Esophagus squamous epithelium (tissue), 5 donors: ENCODE results near the gene MERTK. TPM values are rescaled to one million over a fixed set of nuclear protein-coding genes. Genes with fewer than 3 reads are reported as not detected.

Experiments
- DNase-seq: peaks from one replicate; lab custom pipeline; 2025; lab: John Stamatoyannopoulos, UW
- H3K27ac ChIP-seq, 4 donors: fragments of 200-600 bp; sonication (generic); one replicate each; pipeline ENCODE4 v1.5.1; 2016 to 2019; ENCODE audit warnings: mild to moderate bottlenecking in 1 of 4
- H3K27me3 ChIP-seq, 4 donors: fragments of 200-600 bp; sonication (generic); 1 replicate in 3 of 4; 2 replicates in 1 of 4; pipeline versions ENCODE4 v1.5.1 to v1.6.0; 2017 to 2021; ENCODE audit warnings: antibody characterized with exemption in 1 of 4
- H3K36me3 ChIP-seq, 3 donors: fragments of 200-600 bp; sonication (generic); one replicate each; pipeline ENCODE4 v1.5.1; 2016 to 2019
- H3K4me1 ChIP-seq, 3 donors: fragments of 200-600 bp; sonication (generic); one replicate each; pipeline ENCODE4 v1.5.1; 2017 to 2019
- H3K4me3 ChIP-seq, 4 donors: fragments of 200-600 bp; sonication (generic); 1 replicate in 3 of 4; 2 replicates in 1 of 4; pipeline ENCODE4 v1.5.1; 2016 to 2019; ENCODE audit warnings: mild to moderate bottlenecking in 2 of 4, moderate library complexity in 1 of 4
- H3K9me3 ChIP-seq, 3 donors: fragments of 200-600 bp; sonication (generic); one replicate each; pipeline ENCODE4 v1.5.1; 2016 to 2019
- POLR2A ChIP-seq, 4 donors: fragments of 450-650 bp; IDR thresholded peaks; one replicate each; pipeline ENCODE4 v1.6.1; 2017; ENCODE audit warnings: antibody characterized with exemption in 4 of 4, mild to moderate bottlenecking in 4 of 4, moderate library complexity in 3 of 4
- WGBS, 2 donors: methylation state at CpG; one replicate each; pipeline ENCODE4 v1.1.5; 2018; 5-methylcytosine and 5-hydroxymethylcytosine counted together
- intact Hi-C: fragments of 100-400 bp; cut with DNase I; formaldehyde crosslinking; loops from one replicate; pipeline ENCODE4 v1.15.0; 2022
- total RNA-seq, 4 donors: library from RNA; depleted of rRNA; stranded (reverse); fragments of >200 nt; gene quantifications; one replicate each; pipeline ENCODE4 v1.1.0, GENCODE V29; 2016
- TF ChIP-seq, protein P1 (sequence below), 6 experiments: fragments of 450-650 bp in 4 of 6; fragments of 200-600 bp in 2 of 6; sonication (generic) in 2 of 6; IDR thresholded peaks; one replicate each; pipeline ENCODE4 v1.5.1; 2016 to 2019; ENCODE audit warnings: antibody characterized with exemption in 6 of 6, mild to moderate bottlenecking in 4 of 6, moderate library complexity in 4 of 6
- donor health status: DM: yes; HTN: yes; CAD: no.

Gene MERTK
- total RNA-seq, 4 donors from 2014 or later, result 1.7 to 13.7 (median 7.0) TPM

DNA sequence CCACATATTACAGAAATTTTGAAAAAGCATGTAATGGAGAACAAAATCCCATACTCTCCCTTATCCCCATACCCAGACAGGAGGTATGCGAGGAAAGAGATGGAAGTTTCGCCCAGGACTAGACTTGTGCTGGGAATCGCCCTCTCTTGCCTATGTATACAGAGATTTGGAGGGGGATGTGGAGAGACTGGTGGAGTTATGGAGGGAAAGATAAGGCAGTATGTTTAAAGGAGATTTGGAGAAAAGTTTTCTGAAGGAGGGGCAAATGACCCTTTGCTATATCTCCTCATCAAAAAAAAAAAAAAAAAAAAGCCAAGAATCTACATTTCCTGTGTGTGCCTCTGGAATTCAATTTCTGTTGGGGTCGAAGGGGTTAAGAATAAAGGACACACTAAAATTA is 75.3 kb downstream of the MERTK start:
- intact Hi-C loops, result no loop called here
- Histone ChIP-seq H3K4me1 (peaks cover 0 to 25% (median 12%) of the 10 kb centered on the region in 3 donors), H3K4me3 (no peak overlapping the region), H3K27ac (peak overlapping the region in 3 of 4 donors; percentile 4 to 12 (median 12)), H3K36me3 (peaks cover 0 to 17% (median 0%) of the 10 kb centered on the region in 3 donors), H3K9me3 (no peaks in the 10 kb centered on the region), H3K27me3 (no peaks in the 10 kb centered on the region)
- WGBS, 2 donors, result 89 to 92% methylated on average over 3 to 4 of the region's 4 CpGs
- TF ChIP-seq, protein P1, sequence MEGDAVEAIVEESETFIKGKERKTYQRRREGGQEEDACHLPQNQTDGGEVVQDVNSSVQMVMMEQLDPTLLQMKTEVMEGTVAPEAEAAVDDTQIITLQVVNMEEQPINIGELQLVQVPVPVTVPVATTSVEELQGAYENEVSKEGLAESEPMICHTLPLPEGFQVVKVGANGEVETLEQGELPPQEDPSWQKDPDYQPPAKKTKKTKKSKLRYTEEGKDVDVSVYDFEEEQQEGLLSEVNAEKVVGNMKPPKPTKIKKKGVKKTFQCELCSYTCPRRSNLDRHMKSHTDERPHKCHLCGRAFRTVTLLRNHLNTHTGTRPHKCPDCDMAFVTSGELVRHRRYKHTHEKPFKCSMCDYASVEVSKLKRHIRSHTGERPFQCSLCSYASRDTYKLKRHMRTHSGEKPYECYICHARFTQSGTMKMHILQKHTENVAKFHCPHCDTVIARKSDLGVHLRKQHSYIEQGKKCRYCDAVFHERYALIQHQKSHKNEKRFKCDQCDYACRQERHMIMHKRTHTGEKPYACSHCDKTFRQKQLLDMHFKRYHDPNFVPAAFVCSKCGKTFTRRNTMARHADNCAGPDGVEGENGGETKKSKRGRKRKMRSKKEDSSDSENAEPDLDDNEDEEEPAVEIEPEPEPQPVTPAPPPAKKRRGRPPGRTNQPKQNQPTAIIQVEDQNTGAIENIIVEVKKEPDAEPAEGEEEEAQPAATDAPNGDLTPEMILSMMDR (IDR thresholded peaks at IDR 0.05), result no peak
- no peak for TF ChIP-seq POLR2A (IDR thresholded peaks at IDR 0.05)
- no peak for DNase-seq

DNA sequence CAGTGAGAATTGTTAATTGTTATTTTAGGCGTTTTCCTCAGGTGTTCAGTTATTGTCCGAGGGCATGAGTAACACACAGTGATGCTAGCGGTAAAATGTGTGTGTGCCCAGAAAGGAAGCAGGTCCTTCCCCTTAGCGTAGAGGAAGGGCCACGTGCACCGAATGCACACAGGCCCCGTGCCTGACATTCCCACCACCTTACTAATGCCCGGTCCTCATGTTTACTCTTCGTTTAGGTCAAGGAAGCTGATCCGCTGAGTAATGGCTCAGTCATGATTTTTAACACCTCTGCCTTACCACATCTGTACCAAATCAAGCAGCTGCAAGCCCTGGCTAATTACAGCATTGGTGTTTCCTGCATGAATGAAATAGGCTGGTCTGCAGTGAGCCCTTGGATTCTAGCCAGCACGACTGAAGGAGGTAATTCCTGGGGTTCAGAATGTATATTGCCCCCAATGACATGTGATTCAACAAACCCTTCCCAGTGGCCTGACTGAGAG is 76.7 kb downstream of the MERTK start:
- Histone ChIP-seq H3K4me3 (no peak overlapping the region), H3K27me3 (no peaks in the 10 kb centered on the region), H3K36me3 (peaks cover 0 to 11% (median 0%) of the 10 kb centered on the region in 3 donors), H3K27ac (peak overlapping the region in 1 of 4 donors; percentile 14), H3K4me1 (peaks cover 0 to 25% (median 12%) of the 10 kb centered on the region in 3 donors), H3K9me3 (no peaks in the 10 kb centered on the region)
- no peak for TF ChIP-seq POLR2A (IDR thresholded peaks at IDR 0.05)
- TF ChIP-seq, protein P1 (IDR thresholded peaks at IDR 0.05), result no peak
- DNase-seq, result no peak
- WGBS, 2 donors, result 24 to 64% methylated on average over 7 of the region's 11 CpGs
- intact Hi-C loops, result no loop called here

DNA sequence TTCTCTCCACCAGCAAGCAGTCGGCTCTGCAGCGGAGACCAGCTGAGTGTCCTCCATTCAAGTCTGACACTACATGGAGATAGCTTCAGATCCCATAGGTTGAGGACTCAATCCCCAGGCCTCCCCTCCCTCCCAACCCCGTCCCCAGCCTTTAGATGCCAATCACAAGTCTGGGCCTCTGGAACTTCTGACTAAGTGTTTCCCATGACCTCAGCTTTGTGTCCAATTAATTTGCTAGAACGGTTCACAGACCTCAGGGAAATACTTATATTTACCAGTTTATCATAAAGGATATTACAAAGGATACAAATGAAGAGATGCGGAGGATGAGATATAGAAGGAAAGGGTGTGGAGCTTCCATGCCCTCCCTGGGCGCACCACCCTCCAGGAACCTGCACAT is 77.4 kb downstream of the MERTK start:
- Histone ChIP-seq H3K4me3 (no peak overlapping the region), H3K36me3 (peaks cover 0 to 11% (median 0%) of the 10 kb centered on the region in 3 donors), H3K27me3 (no peaks in the 10 kb centered on the region), H3K9me3 (no peaks in the 10 kb centered on the region), H3K4me1 (peaks cover 0 to 25% (median 12%) of the 10 kb centered on the region in 3 donors), H3K27ac (peak overlapping the region in 1 of 4 donors; percentile 14)
- intact Hi-C loops, result no loop called here
- TF ChIP-seq POLR2A (IDR thresholded peaks at IDR 0.05), result no peak
- TF ChIP-seq, protein P1 (IDR thresholded peaks at IDR 0.05), result no peak
- DNase-seq, result no peak
- 66 to 96% methylated on average over 5 of the region's 6 CpGs for WGBS, 2 donors

DNA sequence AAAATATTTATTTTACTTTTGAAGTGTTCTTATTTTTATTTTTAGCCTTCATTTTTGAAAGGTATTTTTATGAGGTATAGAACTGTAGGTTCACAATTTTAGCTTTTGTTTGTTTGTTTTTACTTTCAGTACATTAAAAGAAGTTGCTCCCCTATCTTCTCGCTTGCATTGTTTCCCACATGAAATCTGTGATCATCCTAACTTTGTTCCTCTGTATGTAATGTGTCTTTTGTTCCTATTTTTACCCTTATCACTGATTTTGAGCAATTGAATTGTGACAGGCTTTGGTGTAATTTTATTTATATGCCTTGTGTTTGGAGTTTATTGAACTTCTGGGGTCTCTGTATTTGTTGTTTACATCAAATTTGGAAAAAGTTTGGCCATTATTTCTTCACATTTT is 78.8 kb downstream of the MERTK start:
- no peak overlapping the region for H3K4me3 ChIP-seq
- TF ChIP-seq, protein P1 (IDR thresholded peaks at IDR 0.05), result no peak
- no peak for TF ChIP-seq POLR2A (IDR thresholded peaks at IDR 0.05)
- peaks cover 0 to 19% (median 0%) of the 10 kb centered on the region in 3 donors for H3K36me3 ChIP-seq
- no peaks in the 10 kb centered on the region for H3K27me3 ChIP-seq
- intact Hi-C loops, result no loop called here
- DNase-seq, result no peak
- H3K9me3 ChIP-seq, result no peaks in the 10 kb centered on the region
- no peak overlapping the region for H3K27ac ChIP-seq
- peaks cover 0 to 25% (median 12%) of the 10 kb centered on the region in 3 donors for H3K4me1 ChIP-seq
- WGBS, 2 donors, result 94 to 97% methylated on average over 1 of the region's 1 CpG

DNA sequence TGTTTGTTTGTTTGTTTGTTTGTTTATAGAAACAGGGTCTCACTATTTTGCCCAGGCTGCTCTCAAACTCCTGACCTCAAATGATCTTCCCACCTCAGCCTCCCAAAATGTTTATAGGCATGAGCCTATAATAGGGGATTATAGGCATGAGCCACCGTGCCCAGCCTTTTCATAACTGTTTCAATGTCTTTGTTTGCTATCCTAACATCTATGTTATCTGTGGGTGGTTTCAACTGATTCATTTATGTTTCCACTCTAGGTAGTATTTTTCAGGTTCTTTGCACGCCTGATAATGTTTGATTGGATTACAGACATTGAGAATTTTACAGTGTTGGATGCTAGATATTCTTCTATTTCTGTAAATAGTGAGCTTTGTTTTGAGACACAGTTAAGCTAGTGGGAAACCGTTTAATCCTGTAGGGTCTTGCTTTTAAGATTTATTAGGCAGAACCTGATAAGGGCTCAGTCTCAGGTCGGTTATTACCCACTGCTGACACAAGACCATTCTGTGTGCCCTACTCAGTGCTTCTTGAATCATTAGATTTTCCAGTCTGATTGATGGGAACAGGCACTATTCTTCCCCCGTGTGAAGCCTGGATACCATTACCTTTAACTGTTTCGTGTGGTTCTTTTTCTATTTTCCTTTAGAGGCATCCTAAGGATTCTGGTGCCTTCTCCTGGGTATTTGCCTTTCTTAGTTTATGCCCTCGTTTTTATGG is 80.2 kb downstream of the MERTK start:
- intact Hi-C loops, result no loop called here
- DNase-seq, result no peak
- Histone ChIP-seq H3K9me3 (no peaks in the 10 kb centered on the region), H3K27ac (no peak overlapping the region), H3K36me3 (peaks cover 0 to 31% (median 0%) of the 10 kb centered on the region in 3 donors), H3K27me3 (no peaks in the 10 kb centered on the region), H3K4me3 (no peak overlapping the region), H3K4me1 (peaks cover 0 to 17% (median 12%) of the 10 kb centered on the region in 3 donors)
- TF ChIP-seq, protein P1 (IDR thresholded peaks at IDR 0.05), result no peak
- TF ChIP-seq POLR2A (IDR thresholded peaks at IDR 0.05), result no peak
- WGBS, 2 donors, result 62 to 79% methylated on average over 7 of the region's 7 CpGs
